HepG2 (cell line): ENCODE results near the gene EIF2AK2. TPM values are rescaled to one million over a fixed set of nuclear protein-coding genes. Genes with fewer than 3 reads are reported as not detected.
A peak's percentile ranks its signal among the peaks of the same experiment; 100 is the strongest.

ENCODE experiments used
- ATAC-seq: fragments of 200-7000 bp; cut with Tn5 transposase; 3 replicates; pipeline ENCODE4 v1.9.1; 2020; ENCODE audit warnings: mild to moderate bottlenecking, moderate library complexity
- BruUV-seq: library from RNA; stranded (reverse); fragments of 400-500 nt; replicated peaks from 2 replicates; lab custom pipeline; 2021; lab: Mats Ljungman, UMichigan
- CTCF ChIA-PET: fragments of 300-600 bp; formaldehyde crosslinking; extraction: SDS; loops from one replicate; lab custom pipeline; 2021; ENCODE audit warnings: low total read pairs, inconsistent platforms, low intra/inter-chr PET ratio; lab: Yijun Ruan, JAX
- POLR2A ChIA-PET: fragments of 350-600 bp; sonication (Branson Sonifier 250); formaldehyde crosslinking; loops from one replicate; lab custom pipeline; 2020; ENCODE audit warnings: antibody characterized with exemption, inconsistent platforms; lab: Yijun Ruan, JAX
- DNase-seq: peaks from one replicate; pipeline ENCODE4 v3.0.0-alpha.2; 2015; ENCODE audit warnings: low spot score
- FAIRE-seq: peaks from 3 replicates; lab custom pipeline; 2011; peaks lifted over from hg19 to GRCh38; lab: Jason Lieb, UNC
- H2AFZ ChIP-seq: one replicate; pipeline ENCODE4 v1.6.1; 2011; ENCODE audit warnings: low read length, inconsistent platforms
- H3K27ac ChIP-seq: fragments of 300-600 bp; 3 replicates; pipeline ENCODE4 v1.8.0; 2011; ENCODE audit warnings: mixed run types, mild to moderate bottlenecking, mixed read lengths, low read length, inconsistent platforms; ENCODE audit not compliant: insufficient read depth; ENCODE audit errors: extremely low read length
- H3K27me3 ChIP-seq, 2 experiments: fragments of 200-600 bp in 1 of 2; 2 replicates in 1 of 2; 3 replicates in 1 of 2; pipeline versions ENCODE4 v1.6.0 to v1.8.0; 2011; ENCODE audit warnings: low read length in 2 of 2, mild to moderate bottlenecking in 2 of 2, moderate library complexity in 2 of 2, inconsistent platforms in 1 of 2; ENCODE audit not compliant: insufficient read depth in 2 of 2, control insufficient read depth in 1 of 2
- H3K36me3 ChIP-seq, 2 experiments: fragments of 200-600 bp in 1 of 2; replicated peaks in 1 of 2; 2 replicates in 1 of 2; 3 replicates in 1 of 2; pipeline versions ENCODE4 v1.5.1 to v1.8.0; 2011; ENCODE audit warnings: low read length in 2 of 2, inconsistent platforms in 1 of 2; ENCODE audit not compliant: insufficient read depth in 2 of 2, control insufficient read depth in 1 of 2
- H3K4me1 ChIP-seq: 2 replicates; pipeline ENCODE4 v1.5.1; 2012; ENCODE audit warnings: low read length, inconsistent platforms; ENCODE audit not compliant: insufficient read depth
- H3K4me2 ChIP-seq: 2 replicates; pipeline ENCODE4 v1.6.0; 2011; ENCODE audit warnings: low read depth, low read length, inconsistent platforms
- H3K4me3 ChIP-seq, 3 experiments: fragments of 200-600 bp in 1 of 3; sonication (generic), shearing (Covaris generic) in 1 of 3; replicated peaks in 1 of 3; 2 replicates each; pipeline ENCODE4 v1.5.1; 2011 to 2016; ENCODE audit warnings: low read length in 3 of 3, inconsistent platforms in 2 of 3, low read depth in 2 of 3, mild to moderate bottlenecking in 2 of 3, control low read depth in 1 of 3, mixed read lengths in 1 of 3; ENCODE audit not compliant: insufficient read depth in 1 of 3
- H3K79me2 ChIP-seq: one replicate; pipeline ENCODE4 v1.6.1; 2011; ENCODE audit warnings: low read length, inconsistent platforms; ENCODE audit not compliant: insufficient read depth
- H3K9ac ChIP-seq: 2 replicates; pipeline ENCODE4 v1.6.0; 2011; ENCODE audit warnings: mild to moderate bottlenecking, low read depth, low read length, inconsistent platforms; ENCODE audit not compliant: insufficient read depth
- H3K9me3 ChIP-seq: 2 replicates; pipeline ENCODE4 v1.5.1; 2012; ENCODE audit warnings: mild to moderate bottlenecking, low read length
- H4K20me1 ChIP-seq: 2 replicates; pipeline ENCODE4 v1.6.0; 2011; ENCODE audit warnings: inconsistent platforms, mild to moderate bottlenecking, low read length, moderate library complexity; ENCODE audit not compliant: insufficient read depth
- ARNT ChIP-seq: fragments of 450-650 bp; IDR thresholded peaks from 2 replicates; pipeline ENCODE4 v1.6.1; 2017
- CC2D1A ChIP-seq: sonication (generic); formaldehyde crosslinking; IDR thresholded peaks from 2 replicates; pipeline ENCODE4 v1.8.1; 2023; ENCODE audit warnings: mild to moderate bottlenecking, missing genetic modification reagents
- MATR3 ChIP-seq: sonication (generic); formaldehyde crosslinking; IDR thresholded peaks from 2 replicates; pipeline ENCODE4 v1.4.0; 2020; ENCODE audit warnings: missing genetic modification reagents
- MYC ChIP-seq: sonication (generic); formaldehyde crosslinking; IDR thresholded peaks from 2 replicates; pipeline ENCODE4 v1.9.0; 2021; ENCODE audit warnings: missing genetic modification reagents, borderline replicate concordance
- MZF1 ChIP-seq: sonication (generic); formaldehyde crosslinking; IDR thresholded peaks from 2 replicates; pipeline ENCODE4 v1.8.1; 2023; ENCODE audit warnings: mild to moderate bottlenecking, missing genetic modification reagents, borderline replicate concordance
- TAF1 ChIP-seq: sonication (generic); formaldehyde crosslinking; IDR thresholded peaks from 2 replicates; pipeline ENCODE4 v1.4.0; 2020; ENCODE audit warnings: missing genetic modification reagents
- TP53 ChIP-seq: sonication (generic); formaldehyde crosslinking; conservative IDR thresholded peaks from 2 replicates; pipeline ENCODE4 v1.4.0; 2020; ENCODE audit warnings: missing genetic modification reagents
- ZNF510 ChIP-seq: sonication (generic); formaldehyde crosslinking; IDR thresholded peaks from 2 replicates; pipeline ENCODE4 v1.4.0; 2020; ENCODE audit warnings: low read depth, mild to moderate bottlenecking, missing genetic modification reagents
- ZNF543 ChIP-seq: sonication (generic); formaldehyde crosslinking; IDR thresholded peaks from 2 replicates; pipeline ENCODE4 v1.4.0; 2020; ENCODE audit warnings: mild to moderate bottlenecking, missing genetic modification reagents
- ZNF652 ChIP-seq: IDR thresholded peaks from 2 replicates; pipeline ENCODE4 v1.6.1; 2016; ENCODE audit warnings: low read depth, borderline replicate concordance
- ZSCAN25 ChIP-seq: sonication (generic); formaldehyde crosslinking; IDR thresholded peaks from 2 replicates; pipeline ENCODE4 v1.8.0; 2022; ENCODE audit warnings: mild to moderate bottlenecking, missing genetic modification reagents
- WGBS: methylation state at CpG from one replicate; pipeline ENCODE4 v1.1.6; 2017; ENCODE audit warnings: low lambda C conversion rate; 5-methylcytosine and 5-hydroxymethylcytosine counted together
- in situ Hi-C: cut with HindIII; loops from 2 replicates; pipeline ENCODE4 v1.10.0; 2017; ENCODE audit warnings: low pct_unique_long_range_greater_than_20kb; ENCODE audit not compliant: extremely low pct_ligation_motif_present
- intact Hi-C: fragments of 100-400 bp; cut with micrococcal nuclease; formaldehyde crosslinking; loops from one replicate; pipeline ENCODE4 v1.10.0; 2022; ENCODE audit not compliant: unreplicated experiment
- polyA plus RNA-seq, 8 experiments: library from polyadenylated mRNA; depleted of rRNA in 3 of 8; stranded (reverse) in 7 of 8; unstranded in 1 of 8; fragments of >200 nt; fragmentation: Illumina TruSeq in 4 of 8; extraction: Trizol in 4 of 8; gene quantifications; 2 replicates each; pipeline versions ENCODE4 v1.2.1 to v1.2.3, GENCODE V29; 2011 to 2016; ENCODE audit warnings: low read depth in 4 of 8, missing spikeins in 1 of 8, mixed read lengths in 1 of 8; ENCODE audit not compliant: insufficient read depth in 1 of 8
- total RNA-seq, 5 experiments: library from RNA; depleted of rRNA; stranded (reverse); fragments of >200 nt; fragmentation: Illumina TruSeq; extraction: Trizol; gene quantifications; 2 replicates each; pipeline ENCODE4 v1.2.3, GENCODE V29; 2016; ENCODE audit warnings: low read depth in 1 of 5
- TF ChIP-seq, protein P1 (sequence below): sonication (generic); formaldehyde crosslinking; IDR thresholded peaks from 2 replicates; pipeline ENCODE4 v1.4.0; 2020; ENCODE audit warnings: missing genetic modification reagents, mild to moderate bottlenecking, borderline replicate concordance
- TF ChIP-seq, protein P2 (sequence below): sonication (generic); formaldehyde crosslinking; IDR thresholded peaks from 2 replicates; pipeline ENCODE4 v1.8.0; 2022; ENCODE audit warnings: low read depth, missing genetic modification reagents
- TF ChIP-seq, protein P3 (sequence below): sonication (generic); formaldehyde crosslinking; IDR thresholded peaks from 2 replicates; pipeline ENCODE4 v1.8.0; 2022; ENCODE audit warnings: missing genetic modification reagents, mild to moderate bottlenecking, moderate library complexity, borderline replicate concordance

Gene EIF2AK2
- total and polyA plus RNA-seq, 2 of the 13 experiments (the other 11 are each of a cell fraction or from before 2014, with no cell fraction given): 10.2 to 26.1 TPM

GRCh38 chr2:37102588-37102987 lies 54.2 kb downstream of the EIF2AK2 start:
- Histone ChIP-seq H3K27ac (no peak overlapping the region), H3K4me3 (no peak overlapping the region), H3K36me3 (peaks cover 1 to 19% of the 10 kb centered on the region in 2 experiments), H4K20me1 (no peaks in the 10 kb centered on the region), H3K9ac (no peak overlapping the region), H2AFZ (no peak overlapping the region), H3K4me1 (peaks cover 15% of the 10 kb centered on the region), H3K9me3 (no peaks in the 10 kb centered on the region), H3K27me3 (no peaks in the 10 kb centered on the region), H3K4me2 (no peak overlapping the region), H3K79me2 (no peaks in the 10 kb centered on the region)
- 96% methylated on average over 3 of the region's 3 CpGs for WGBS
- FAIRE-seq: no peak
- ChIA-PET CTCF (no interaction called here), POLR2A (no interaction called here)
- DNase-seq: no peak
- intact Hi-C loops: no loop called here
- no peak for ATAC-seq
- BruUV-seq: no TSS peak
- TF ChIP-seq CC2D1A (CRISPR knock-in tag): no peak
- TF ChIP-seq ZNF510 (CRISPR knock-in tag): no peak
- no peak for TF ChIP-seq ZSCAN25 (CRISPR knock-in tag)
- in situ Hi-C loops: no loop called here

DNA sequence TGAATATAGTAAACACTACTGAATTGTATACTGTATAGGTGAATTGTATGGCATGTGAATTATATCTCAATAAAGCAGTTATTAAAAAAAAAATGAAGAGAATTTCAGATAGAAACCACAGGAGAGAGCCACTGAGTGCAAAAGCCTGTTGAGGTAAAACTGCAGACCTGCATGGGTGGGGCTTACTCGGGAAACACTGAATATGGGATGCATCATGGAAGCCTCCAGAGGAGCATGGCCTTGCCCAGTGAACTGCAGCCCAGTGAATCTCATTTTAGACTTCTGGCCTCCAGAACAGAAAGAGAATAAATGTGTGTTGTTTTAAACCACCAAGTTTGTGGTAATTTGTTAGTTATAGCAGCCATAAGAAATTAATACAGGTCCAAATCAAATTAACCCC lies 56.7 kb downstream of the EIF2AK2 start:
- Histone ChIP-seq H3K27me3 (no peaks in the 10 kb centered on the region), H4K20me1 (no peaks in the 10 kb centered on the region), H3K9me3 (no peaks in the 10 kb centered on the region), H3K9ac (no peak overlapping the region), H3K27ac (no peak overlapping the region), H3K4me1 (peaks cover 15% of the 10 kb centered on the region), H3K4me2 (no peak overlapping the region), H3K36me3 (peaks cover 0 to 3% of the 10 kb centered on the region in 2 experiments; a peak in 3 of 5 replicates), H2AFZ (no peak overlapping the region), H3K4me3 (no peak overlapping the region), H3K79me2 (no peaks in the 10 kb centered on the region)
- ChIA-PET CTCF (no interaction called here), POLR2A (no interaction called here)
- no TSS peak for BruUV-seq
- WGBS: 75% methylated on average over 1 of the region's 1 CpG
- no peak for FAIRE-seq
- intact Hi-C loops (no loop called here), in situ Hi-C loops (no loop called here)
- DNase-seq: no peak
- ATAC-seq: peak; percentile 50
- TF ChIP-seq, protein P1, sequence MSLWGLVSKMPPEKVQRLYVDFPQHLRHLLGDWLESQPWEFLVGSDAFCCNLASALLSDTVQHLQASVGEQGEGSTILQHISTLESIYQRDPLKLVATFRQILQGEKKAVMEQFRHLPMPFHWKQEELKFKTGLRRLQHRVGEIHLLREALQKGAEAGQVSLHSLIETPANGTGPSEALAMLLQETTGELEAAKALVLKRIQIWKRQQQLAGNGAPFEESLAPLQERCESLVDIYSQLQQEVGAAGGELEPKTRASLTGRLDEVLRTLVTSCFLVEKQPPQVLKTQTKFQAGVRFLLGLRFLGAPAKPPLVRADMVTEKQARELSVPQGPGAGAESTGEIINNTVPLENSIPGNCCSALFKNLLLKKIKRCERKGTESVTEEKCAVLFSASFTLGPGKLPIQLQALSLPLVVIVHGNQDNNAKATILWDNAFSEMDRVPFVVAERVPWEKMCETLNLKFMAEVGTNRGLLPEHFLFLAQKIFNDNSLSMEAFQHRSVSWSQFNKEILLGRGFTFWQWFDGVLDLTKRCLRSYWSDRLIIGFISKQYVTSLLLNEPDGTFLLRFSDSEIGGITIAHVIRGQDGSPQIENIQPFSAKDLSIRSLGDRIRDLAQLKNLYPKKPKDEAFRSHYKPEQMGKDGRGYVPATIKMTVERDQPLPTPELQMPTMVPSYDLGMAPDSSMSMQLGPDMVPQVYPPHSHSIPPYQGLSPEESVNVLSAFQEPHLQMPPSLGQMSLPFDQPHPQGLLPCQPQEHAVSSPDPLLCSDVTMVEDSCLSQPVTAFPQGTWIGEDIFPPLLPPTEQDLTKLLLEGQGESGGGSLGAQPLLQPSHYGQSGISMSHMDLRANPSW (CRISPR knock-in tag): no peak
- TF ChIP-seq TP53 (CRISPR knock-in tag) (no peak), MATR3 (CRISPR knock-in tag) (no peak), MZF1 (CRISPR knock-in tag) (no peak), ZNF543 (CRISPR knock-in tag) (no peak), MYC (CRISPR knock-in tag) (no peak), ZNF652 (CRISPR knock-in tag) (no peak), ARNT (no peak), TAF1 (CRISPR knock-in tag) (no peak)
- TF ChIP-seq, protein P2, sequence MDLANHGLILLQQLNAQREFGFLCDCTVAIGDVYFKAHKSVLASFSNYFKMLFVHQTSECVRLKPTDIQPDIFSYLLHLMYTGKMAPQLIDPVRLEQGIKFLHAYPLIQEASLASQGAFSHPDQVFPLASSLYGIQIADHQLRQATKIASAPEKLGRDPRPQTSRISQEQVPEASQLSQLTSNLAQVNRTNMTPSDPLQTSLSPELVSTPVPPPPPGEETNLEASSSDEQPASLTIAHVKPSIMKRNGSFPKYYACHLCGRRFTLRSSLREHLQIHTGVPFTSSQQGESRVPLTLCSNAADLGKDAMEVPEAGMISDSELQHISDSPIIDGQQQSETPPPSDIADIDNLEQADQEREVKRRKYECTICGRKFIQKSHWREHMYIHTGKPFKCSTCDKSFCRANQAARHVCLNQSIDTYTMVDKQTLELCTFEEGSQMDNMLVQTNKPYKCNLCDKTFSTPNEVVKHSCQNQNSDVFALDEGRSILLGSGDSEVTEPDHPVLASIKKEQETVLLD (CRISPR knock-in tag): no peak
- TF ChIP-seq, protein P3, sequence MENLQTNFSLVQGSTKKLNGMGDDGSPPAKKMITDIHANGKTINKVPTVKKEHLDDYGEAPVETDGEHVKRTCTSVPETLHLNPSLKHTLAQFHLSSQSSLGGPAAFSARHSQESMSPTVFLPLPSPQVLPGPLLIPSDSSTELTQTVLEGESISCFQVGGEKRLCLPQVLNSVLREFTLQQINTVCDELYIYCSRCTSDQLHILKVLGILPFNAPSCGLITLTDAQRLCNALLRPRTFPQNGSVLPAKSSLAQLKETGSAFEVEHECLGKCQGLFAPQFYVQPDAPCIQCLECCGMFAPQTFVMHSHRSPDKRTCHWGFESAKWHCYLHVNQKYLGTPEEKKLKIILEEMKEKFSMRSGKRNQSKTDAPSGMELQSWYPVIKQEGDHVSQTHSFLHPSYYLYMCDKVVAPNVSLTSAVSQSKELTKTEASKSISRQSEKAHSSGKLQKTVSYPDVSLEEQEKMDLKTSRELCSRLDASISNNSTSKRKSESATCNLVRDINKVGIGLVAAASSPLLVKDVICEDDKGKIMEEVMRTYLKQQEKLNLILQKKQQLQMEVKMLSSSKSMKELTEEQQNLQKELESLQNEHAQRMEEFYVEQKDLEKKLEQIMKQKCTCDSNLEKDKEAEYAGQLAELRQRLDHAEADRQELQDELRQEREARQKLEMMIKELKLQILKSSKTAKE (CRISPR knock-in tag): no peak
